Heart right ventricle (tissue), 16 donors: Measurements from ENCODE around the gene DNAAF8. TPM values are rescaled to one million over a fixed set of nuclear protein-coding genes. Genes with fewer than 3 reads are reported as not detected.
A peak's percentile ranks its signal among the peaks of the same experiment; 100 is the strongest.

Experiments used
- ATAC-seq, 8 donors: fragments of 200-7000 bp; cut with Tn5 transposase; one replicate each; pipeline ENCODE4 v1.9.1; 2020; ENCODE audit warnings: mild to moderate bottlenecking in 8 of 8, moderate library complexity in 8 of 8, moderate number of reproducible peaks in 1 of 8
- DNase-seq, 2 donors: peaks; one replicate each; pipeline ENCODE4 v3.0.0-alpha.2; 2020
- H3K27ac ChIP-seq, 10 donors: fragments of 200-600 bp; sonication (generic) in 2 of 10; one replicate each; pipeline versions ENCODE4 v1.5.0 to v1.8.0; 2020 to 2022; ENCODE audit warnings: mild to moderate bottlenecking in 3 of 10
- H3K27me3 ChIP-seq, 7 donors: fragments of 200-600 bp; one replicate each; pipeline ENCODE4 v1.8.0; 2021 to 2022; ENCODE audit warnings: mild to moderate bottlenecking in 2 of 7
- H3K36me3 ChIP-seq, 9 donors: fragments of 200-600 bp; sonication (generic) in 1 of 9; one replicate each; pipeline versions ENCODE4 v1.5.0 to v1.8.0; 2020 to 2022; ENCODE audit warnings: mild to moderate bottlenecking in 2 of 9
- H3K4me1 ChIP-seq, 9 donors: fragments of 200-600 bp; sonication (generic) in 1 of 9; one replicate each; pipeline versions ENCODE4 v1.5.0 to v1.8.0; 2020 to 2022; ENCODE audit warnings: mild to moderate bottlenecking in 4 of 9
- H3K4me3 ChIP-seq, 10 donors: fragments of 200-600 bp; sonication (generic) in 2 of 10; one replicate each; pipeline versions ENCODE4 v1.5.0 to v1.8.0; 2020 to 2022; ENCODE audit warnings: mild to moderate bottlenecking in 7 of 10, moderate library complexity in 2 of 10
- H3K9me3 ChIP-seq, 11 donors: fragments of 200-600 bp in 10 of 11; sonication (generic) in 2 of 11; one replicate each; pipeline versions ENCODE4 v1.5.0 to v1.8.0; 2013 to 2022; ENCODE audit warnings: mild to moderate bottlenecking in 2 of 11, control low read depth in 1 of 11, moderate library complexity in 1 of 11
- CTCF ChIP-seq, 9 donors: fragments of 200-600 bp; sonication (generic) in 2 of 9; IDR thresholded peaks; one replicate each; pipeline versions ENCODE4 v1.5.0 to v1.8.0; 2021 to 2022; ENCODE audit warnings: antibody characterized with exemption in 9 of 9, mild to moderate bottlenecking in 5 of 9, moderate library complexity in 1 of 9
- WGBS, 2 donors: extraction: QIAGEN DNeasy Blood & Tissue Kit; methylation state at CpG; one replicate each; pipeline ENCODE4 v1.1.7; 2013; ENCODE audit warnings: inconsistent platforms in 1 of 2; 5-methylcytosine and 5-hydroxymethylcytosine counted together
- intact Hi-C, 10 donors: fragments of 100-400 bp; cut with DNase I; formaldehyde crosslinking; loops; one replicate each; pipeline versions ENCODE4 v1.11.1 to v1.14.2; 2022
- polyA plus RNA-seq, 2 donors: library from polyadenylated mRNA; stranded (reverse); fragments of 200-250 nt; gene quantifications; one replicate each; pipeline ENCODE4 v1.2.3, GENCODE V29; 2013
- total RNA-seq, 10 donors: library from RNA; stranded (reverse); fragmentation: NEBNext Ultra II Directional in 3 of 10; extraction: Animal tissue kit (Norgen Biotek cat#: 25700) in 3 of 10; gene quantifications; one replicate each; pipeline versions ENCODE4 v1.2.1 to v1.2.4, GENCODE V29; 2021 to 2023
- donor health status: Arrhythmogenic right ventricular cardiomyopathy.
- donor health status: ischemic (EF 13 %, LVEDD 7.1; RV severe dilation, severe dysfunction).
- donor health status: healthy with polysubstance abuse.
- donor health status: DM: no; HTN: yes; CAD: no.
- donor health status: DM: no; HTN: no; CAD: no.
- donor health status: ischemic (EF 25% LVEDD 6.9; RV normal size, moderate dysfunction).
- donor health status: ischemic (EF 25% LVEDD 5.7; RV mildly dilated, moderate dysfunction).
- donor health status: healthy.
- donor health status: DM: yes; HTN: yes; CAD: no.
- donor health status: Ischemic cardiomyopathy.
- donor health status: ischemic (EF 35%, LVEDD 5.7; RV mildly dilated, moderate dysfunction).
- donor health status: nonischemic (EF 11% LVEDD 7.7; RV severe dilation, severe dysfunction).
- donor health status: DM: yes; HTN: yes; CAD: no.
- donor health status: PGD.
- donor health status: ischemic (EF 29% LVEDD 5.4; RV normal size, mild dysfunction).
- donor health status: nonischemic (EF 23%, LVEDD 6.1; RV moderate dilation, normal function).

Gene DNAAF8
- total and polyA plus RNA-seq, 12 donors: 0.32 to 1.9 (median 1.1) TPM; not detected in 2

GRCh38 chr16:4795181-4795827 is 61.0 kb downstream of the DNAAF8 start, which contains the start of gene SMIM22:
SMIM22 (plus strand) TSS chr16:4795369; CDS start chr16:4795735, 366 bp downstream.
- Histone ChIP-seq H3K4me1 (peaks cover 0 to 5% (median 3%) of the 10 kb centered on the region in 9 donors), H3K4me3 (no peak within 1 kb of the TSS), H3K36me3 (peaks cover 0 to 44% (median 19%) of the 10 kb centered on the region in 9 donors), H3K9me3 (no peaks in the 10 kb centered on the region), H3K27me3 (no peaks in the 10 kb centered on the region), H3K27ac (no peak within 1 kb of the TSS)
- no peak for TF ChIP-seq CTCF (IDR thresholded peaks at IDR 0.05)
- intact Hi-C loops: loop anchor here in 1 of 10 donors (5.0 kb wide), 1 partner anchor 58 kb away; no protein-coding TSS in a partner anchor
- DNase-seq: no peak
- ATAC-seq: peak in 2 of 8 donors; percentile 9 to 13
- WGBS, 2 donors: 65 to 68% methylated on average over 14 of the region's 14 CpGs

- Histone ChIP-seq H3K27ac (no peak overlapping the region), H3K27me3 (no peaks in the 10 kb centered on the region), H3K9me3 (no peaks in the 10 kb centered on the region), H3K4me3 (no peak overlapping the region), H3K4me1 (peaks cover 0 to 12% (median 10%) of the 10 kb centered on the region in 9 donors), H3K36me3 (peaks cover 0 to 44% (median 19%) of the 10 kb centered on the region in 9 donors)
- no peak for DNase-seq
- intact Hi-C loops: loop anchor here in 1 of 10 donors (5.0 kb wide), 1 partner anchor 59 kb away; no protein-coding TSS in a partner anchor
- no peak for TF ChIP-seq CTCF (IDR thresholded peaks at IDR 0.05)
- ATAC-seq: no peak
- WGBS, 2 donors: 94 to 95% methylated on average over 30 of the region's 30 CpGs
Observed at GRCh38 chr16:4795828-4796572, 61.7 kb downstream of the DNAAF8 start.

GRCh38 chr16:4796982-4797804 is 62.9 kb downstream of the DNAAF8 start:
- H3K36me3 ChIP-seq: peaks cover 0 to 44% (median 19%) of the 10 kb centered on the region in 9 donors
- H3K4me1 ChIP-seq: peaks cover 0 to 22% (median 20%) of the 10 kb centered on the region in 9 donors
- no peak overlapping the region for H3K4me3 ChIP-seq
- ATAC-seq (no peak), DNase-seq (no peak)
- H3K27ac ChIP-seq: no peak overlapping the region
- H3K9me3 ChIP-seq: no peaks in the 10 kb centered on the region
- no peak for TF ChIP-seq CTCF (IDR thresholded peaks at IDR 0.05)
- no peaks in the 10 kb centered on the region for H3K27me3 ChIP-seq
- intact Hi-C loops: loop anchor here in 1 of 10 donors (5.0 kb wide), 1 partner anchor 60 kb away; no protein-coding TSS in a partner anchor
- WGBS, 2 donors: 88% methylated on average over 21 of the region's 21 CpGs
